ENCODE results near the gene CRYL1.

CRYL1 gene

GRCh38 chr13:20393273-20394168 lies 132.1 kb downstream of the CRYL1 start:
- Histone ChIP-seq H3K27ac (ENCODE audit: low read length) (no peak overlapping the region), H3K4me3 (ENCODE audit: low read length) (no peak overlapping the region), H3K9me3 (ENCODE audit: control insufficient read depth, insufficient read depth, low read length) (no peaks in the 10 kb centered on the region), H3K27me3 (ENCODE audit: control insufficient read depth, insufficient read depth, low read length) (no peaks in the 10 kb centered on the region), H3K4me1 (ENCODE audit: control insufficient read depth, insufficient read depth, low read length) (no peaks in the 10 kb centered on the region; the same call in 1 of the 2 replicates), H3K36me3 (ENCODE audit: control insufficient read depth, insufficient read depth, low read length) (no peaks in the 10 kb centered on the region)
- DNase-seq (ENCODE audit: low read depth, low spot score): no peak
- WGBS (ENCODE audit: insufficient coverage, insufficient read length): 100% methylated on average over 10 of the region's 10 CpGs

- DNase-seq (ENCODE audit: low read depth, low spot score): no peak
- H3K36me3 ChIP-seq (ENCODE audit: control insufficient read depth, insufficient read depth, low read length): no peaks in the 10 kb centered on the region
- 100% methylated on average over 4 of the region's 4 CpGs for WGBS (ENCODE audit: insufficient coverage, insufficient read length)
- H3K4me1 ChIP-seq (ENCODE audit: control insufficient read depth, insufficient read depth, low read length): no peaks in the 10 kb centered on the region; the same call in 1 of the 2 replicates
- H3K27ac ChIP-seq (ENCODE audit: low read length): no peak overlapping the region
- H3K27me3 ChIP-seq (ENCODE audit: control insufficient read depth, insufficient read depth, low read length): no peaks in the 10 kb centered on the region
- H3K9me3 ChIP-seq (ENCODE audit: control insufficient read depth, insufficient read depth, low read length): no peaks in the 10 kb centered on the region
- no peak overlapping the region for H3K4me3 ChIP-seq (ENCODE audit: low read length)
Observed at GRCh38 chr13:20392530-20392929, 133.1 kb downstream of the CRYL1 start.

- H3K4me1 ChIP-seq (ENCODE audit: control insufficient read depth, insufficient read depth, low read length): no peaks in the 10 kb centered on the region; the same call in 1 of the 2 replicates
- no peaks in the 10 kb centered on the region for H3K27me3 ChIP-seq (ENCODE audit: control insufficient read depth, insufficient read depth, low read length)
- H3K9me3 ChIP-seq (ENCODE audit: control insufficient read depth, insufficient read depth, low read length): no peaks in the 10 kb centered on the region
- WGBS (ENCODE audit: insufficient coverage, insufficient read length): no CpG with 5 or more reads among the region's 69 CpGs
- no peak overlapping the region for H3K4me3 ChIP-seq (ENCODE audit: low read length)
- H3K27ac ChIP-seq (ENCODE audit: low read length): no peak overlapping the region
- DNase-seq (ENCODE audit: low read depth, low spot score): no peak
- no peaks in the 10 kb centered on the region for H3K36me3 ChIP-seq (ENCODE audit: control insufficient read depth, insufficient read depth, low read length)
Observed at GRCh38 chr13:20391597-20392452, 133.8 kb downstream of the CRYL1 start.

DNA sequence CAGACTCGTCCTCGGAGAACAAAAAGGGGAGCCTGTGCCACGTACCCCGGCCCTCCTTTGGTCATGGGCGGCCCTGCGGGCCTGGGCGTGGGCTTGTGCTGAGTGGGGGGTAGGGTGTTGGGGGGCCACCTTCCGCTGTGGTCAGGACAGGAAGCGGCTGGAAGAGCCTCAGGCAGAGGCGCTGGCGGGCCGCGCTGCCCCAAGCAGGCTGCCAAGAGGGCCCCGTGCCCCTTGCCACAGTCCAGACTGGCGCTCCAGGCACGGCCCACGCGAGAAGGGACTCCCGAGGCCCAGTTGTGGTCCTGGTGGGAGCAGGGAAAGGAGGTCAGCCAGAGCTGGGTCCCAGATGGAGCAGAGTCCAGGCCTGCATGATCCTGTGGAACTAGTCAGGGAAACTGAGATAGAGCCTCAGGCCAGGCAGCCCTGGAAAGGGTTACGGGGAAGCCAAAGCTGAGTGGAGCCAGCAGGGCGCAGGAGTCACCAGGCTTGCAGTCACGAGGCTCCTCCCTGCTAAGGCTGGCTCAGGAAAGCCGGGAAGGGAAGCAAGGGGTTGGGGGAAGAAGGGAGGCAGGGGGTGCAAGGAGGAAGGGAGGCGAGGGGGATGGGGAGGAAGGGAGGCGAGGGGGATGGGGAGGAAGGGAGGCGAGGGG lies 135.0 kb downstream of the CRYL1 start:
- no peaks in the 10 kb centered on the region for H3K36me3 ChIP-seq (ENCODE audit: control insufficient read depth, insufficient read depth, low read length)
- H3K27me3 ChIP-seq (ENCODE audit: control insufficient read depth, insufficient read depth, low read length): no peaks in the 10 kb centered on the region
- DNase-seq (ENCODE audit: low read depth, low spot score): no peak
- no peaks in the 10 kb centered on the region for H3K9me3 ChIP-seq (ENCODE audit: control insufficient read depth, insufficient read depth, low read length)
- H3K4me1 ChIP-seq (ENCODE audit: control insufficient read depth, insufficient read depth, low read length): no peaks in the 10 kb centered on the region; the same call in 1 of the 2 replicates
- no peak overlapping the region for H3K27ac ChIP-seq (ENCODE audit: low read length)
- WGBS (ENCODE audit: insufficient coverage, insufficient read length): 100% methylated on average over 1 of the region's 26 CpGs
- no peak overlapping the region for H3K4me3 ChIP-seq (ENCODE audit: low read length)

GRCh38 chr13:20389696-20390525 lies 135.7 kb downstream of the CRYL1 start:
- no peaks in the 10 kb centered on the region for H3K36me3 ChIP-seq (ENCODE audit: control insufficient read depth, insufficient read depth, low read length)
- no peak overlapping the region for H3K27ac ChIP-seq (ENCODE audit: low read length)
- H3K4me1 ChIP-seq (ENCODE audit: control insufficient read depth, insufficient read depth, low read length): no peaks in the 10 kb centered on the region; the same call in 1 of the 2 replicates
- H3K27me3 ChIP-seq (ENCODE audit: control insufficient read depth, insufficient read depth, low read length): no peaks in the 10 kb centered on the region
- no CpG with 5 or more reads among the region's 13 CpGs for whole genome bisulfite sequencing (ENCODE audit: insufficient coverage, insufficient read length)
- no peaks in the 10 kb centered on the region for H3K9me3 ChIP-seq (ENCODE audit: control insufficient read depth, insufficient read depth, low read length)
- no peak for DNase-seq (ENCODE audit: low read depth, low spot score)
- no peak overlapping the region for H3K4me3 ChIP-seq (ENCODE audit: low read length)

GRCh38 chr13:20388184-20388583 lies 137.5 kb downstream of the CRYL1 start:
- DNase-seq (ENCODE audit: low read depth, low spot score): no peak
- no peaks in the 10 kb centered on the region for H3K9me3 ChIP-seq (ENCODE audit: control insufficient read depth, insufficient read depth, low read length)
- no peak overlapping the region for H3K4me3 ChIP-seq (ENCODE audit: low read length)
- WGBS (ENCODE audit: insufficient coverage, insufficient read length): no CpG with 5 or more reads among the region's 2 CpGs
- no peaks in the 10 kb centered on the region; the same call in 1 of the 2 replicates for H3K4me1 ChIP-seq (ENCODE audit: control insufficient read depth, insufficient read depth, low read length)
- H3K27ac ChIP-seq (ENCODE audit: low read length): no peak overlapping the region
- H3K27me3 ChIP-seq (ENCODE audit: control insufficient read depth, insufficient read depth, low read length): no peaks in the 10 kb centered on the region
- H3K36me3 ChIP-seq (ENCODE audit: control insufficient read depth, insufficient read depth, low read length): no peaks in the 10 kb centered on the region

- H3K36me3 ChIP-seq (ENCODE audit: control insufficient read depth, insufficient read depth, low read length): no peaks in the 10 kb centered on the region
- no peak overlapping the region for H3K27ac ChIP-seq (ENCODE audit: low read length)
- no peak overlapping the region for H3K4me3 ChIP-seq (ENCODE audit: low read length)
- DNase-seq (ENCODE audit: low read depth, low spot score): no peak
- no CpG with 5 or more reads among the region's 8 CpGs for WGBS (ENCODE audit: insufficient coverage, insufficient read length)
- H3K27me3 ChIP-seq (ENCODE audit: control insufficient read depth, insufficient read depth, low read length): no peaks in the 10 kb centered on the region
- H3K4me1 ChIP-seq (ENCODE audit: control insufficient read depth, insufficient read depth, low read length): no peaks in the 10 kb centered on the region; the same call in 1 of the 2 replicates
- no peaks in the 10 kb centered on the region for H3K9me3 ChIP-seq (ENCODE audit: control insufficient read depth, insufficient read depth, low read length)
Observed at GRCh38 chr13:20387441-20387971, 138.2 kb downstream of the CRYL1 start.

GRCh38 chr13:20387006-20387405 lies 138.7 kb downstream of the CRYL1 start:
- H3K9me3 ChIP-seq (ENCODE audit: control insufficient read depth, insufficient read depth, low read length): no peaks in the 10 kb centered on the region
- no peak overlapping the region for H3K27ac ChIP-seq (ENCODE audit: low read length)
- no CpG with 5 or more reads among the region's 5 CpGs for WGBS (ENCODE audit: insufficient coverage, insufficient read length)

DNA sequence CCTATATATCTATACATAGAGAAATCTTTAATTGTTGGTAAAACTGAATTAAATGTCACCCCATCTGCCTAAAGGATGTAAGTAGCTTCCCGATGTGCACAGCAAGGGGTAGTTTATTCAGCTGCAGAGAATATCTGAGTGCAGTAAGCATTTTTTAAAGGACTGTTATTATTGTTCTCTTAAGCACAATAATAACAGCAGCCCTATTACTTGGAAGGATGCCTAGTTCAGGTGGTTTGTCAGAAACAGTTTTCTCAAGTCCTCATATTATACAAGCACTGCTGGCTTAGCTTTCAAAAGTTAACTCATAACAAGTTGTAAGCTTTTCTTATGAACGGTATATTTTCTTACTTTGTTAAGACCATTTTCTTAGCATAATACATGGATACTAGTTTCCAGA lies 142.6 kb downstream of the CRYL1 start:
- no peak overlapping the region for H3K27ac ChIP-seq (ENCODE audit: low read length)
- no CpG with 5 or more reads among the region's 2 CpGs for WGBS (ENCODE audit: insufficient coverage, insufficient read length)
- no peak for DNase-seq (ENCODE audit: low read depth, low spot score)
- H3K27me3 ChIP-seq (ENCODE audit: control insufficient read depth, insufficient read depth, low read length): no peaks in the 10 kb centered on the region
- no peaks in the 10 kb centered on the region for H3K4me1 ChIP-seq (ENCODE audit: control insufficient read depth, insufficient read depth, low read length)
- H3K36me3 ChIP-seq (ENCODE audit: control insufficient read depth, insufficient read depth, low read length): no peaks in the 10 kb centered on the region
- no peak overlapping the region for H3K4me3 ChIP-seq (ENCODE audit: low read length)
- H3K9me3 ChIP-seq (ENCODE audit: control insufficient read depth, insufficient read depth, low read length): no peaks in the 10 kb centered on the region

More at GRCh38 chr13:20387006-20387405, 138.7 kb downstream of the CRYL1 start:
- no peak for DNase-seq (ENCODE audit: low read depth, low spot score)
- H3K36me3 ChIP-seq (ENCODE audit: control insufficient read depth, insufficient read depth, low read length): no peaks in the 10 kb centered on the region
- H3K27me3 ChIP-seq (ENCODE audit: control insufficient read depth, insufficient read depth, low read length): no peaks in the 10 kb centered on the region
- H3K4me3 ChIP-seq (ENCODE audit: low read length): no peak overlapping the region
- H3K4me1 ChIP-seq (ENCODE audit: control insufficient read depth, insufficient read depth, low read length): no peaks in the 10 kb centered on the region; the same call in 1 of the 2 replicates
